HG02678 (cell line): ENCODE measurements around the gene ARHGAP35.
"Not testable (repeated sequence)": the region's sequence is repeated elsewhere in the genome, so short reads cannot be mapped to it uniquely, and the experiment has no call there.

Source experiments
- ATAC-seq: cut with Tn5 transposase; IDR thresholded peaks from one replicate; pipeline ENCODE4 v1.9.1; 2021; ENCODE audit warnings: mild to moderate bottlenecking, moderate library complexity; ENCODE audit not compliant: unreplicated experiment

The ARHGAP35 gene

GRCh38 chr19:46868025-46868802 lies 7.4 kb downstream of the ARHGAP35 start:
- ATAC-seq = no peak

GRCh38 chr19:46871173-46871572 lies 10.4 kb downstream of the ARHGAP35 start:
- ATAC-seq = not testable (repeated sequence)

DNA sequence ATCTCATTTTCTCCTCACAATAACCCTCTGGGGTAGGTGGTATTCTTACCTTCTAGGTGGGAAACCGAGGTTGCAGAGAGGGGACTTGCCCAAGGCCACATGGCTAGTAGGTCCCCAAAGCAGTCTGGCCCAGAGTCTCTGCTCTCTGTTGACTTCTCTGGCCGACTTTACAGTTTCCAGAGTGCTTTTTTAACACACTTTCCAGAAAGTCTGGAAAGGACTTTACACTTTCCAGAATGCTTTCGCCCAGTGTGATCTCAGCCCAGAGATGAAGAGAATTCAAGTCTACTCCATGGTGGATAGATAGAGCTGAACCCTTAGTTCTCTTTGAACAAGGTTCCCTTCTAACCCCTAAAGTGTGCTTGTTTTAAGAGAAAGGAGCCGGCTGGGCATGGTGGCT lies 12.2 kb downstream of the ARHGAP35 start:
- ATAC-seq = no peak

- no peak for ATAC-seq
Observed at GRCh38 chr19:46875234-46875633, 14.4 kb downstream of the ARHGAP35 start.

DNA sequence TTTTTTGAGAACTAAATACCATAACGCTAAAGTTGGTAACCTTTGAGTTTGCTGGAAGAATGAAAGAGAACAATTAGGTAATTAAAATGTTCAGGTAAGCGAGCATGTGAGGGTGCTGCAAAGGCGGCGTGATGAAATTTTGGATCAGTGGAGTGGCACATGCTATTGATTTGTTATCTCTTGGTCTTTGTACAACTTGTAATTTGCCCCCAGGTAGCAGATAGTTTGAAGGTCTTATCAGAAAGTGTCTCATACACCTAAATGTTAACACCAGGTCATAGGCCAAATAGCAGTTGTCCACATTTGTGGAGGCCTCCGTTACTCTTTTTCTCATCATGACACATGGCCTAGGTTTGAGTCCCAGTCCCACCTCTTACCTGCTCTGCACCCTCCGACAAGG lies 14.9 kb downstream of the ARHGAP35 start:
- ATAC-seq = no peak

DNA sequence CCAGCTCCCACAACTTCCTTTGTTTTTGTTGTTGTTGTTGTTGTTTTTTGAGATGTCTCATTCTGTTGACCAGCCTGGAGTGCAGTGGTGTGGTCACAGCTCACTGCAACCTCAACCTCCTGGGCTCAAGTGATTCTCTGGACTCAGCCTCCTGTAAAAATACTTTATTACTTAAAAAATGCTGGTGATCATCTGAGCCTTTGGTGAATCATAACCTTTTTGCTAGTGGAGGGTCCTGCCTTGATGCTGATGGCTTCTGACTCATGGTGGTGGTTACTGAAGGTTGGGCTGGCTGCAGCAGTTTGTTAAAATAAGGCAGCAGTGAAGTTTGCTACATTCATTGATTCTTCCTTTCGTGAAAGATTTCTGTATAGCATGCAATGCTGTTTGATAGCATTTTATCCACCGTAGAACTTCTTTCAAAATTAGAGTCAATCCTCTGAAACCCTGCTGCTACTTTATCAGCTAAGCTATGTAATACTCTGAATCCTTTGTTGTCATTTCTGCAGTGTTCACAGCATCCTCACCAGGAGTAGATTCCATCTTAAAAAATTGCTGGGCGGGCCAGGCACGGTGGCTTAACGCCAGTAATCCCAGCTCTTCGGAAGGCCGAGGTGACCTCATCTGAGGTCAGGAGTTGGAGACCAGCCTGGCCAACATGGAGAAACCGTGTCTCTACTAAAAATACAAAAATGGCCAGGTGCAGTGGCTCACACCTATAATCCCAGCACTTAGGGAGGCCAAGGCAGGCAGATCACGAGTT lies 18.0 kb downstream of the ARHGAP35 start:
- ATAC-seq = no peak

GRCh38 chr19:46880431-46880830 lies 19.6 kb downstream of the ARHGAP35 start:
- ATAC-seq = no peak

DNA sequence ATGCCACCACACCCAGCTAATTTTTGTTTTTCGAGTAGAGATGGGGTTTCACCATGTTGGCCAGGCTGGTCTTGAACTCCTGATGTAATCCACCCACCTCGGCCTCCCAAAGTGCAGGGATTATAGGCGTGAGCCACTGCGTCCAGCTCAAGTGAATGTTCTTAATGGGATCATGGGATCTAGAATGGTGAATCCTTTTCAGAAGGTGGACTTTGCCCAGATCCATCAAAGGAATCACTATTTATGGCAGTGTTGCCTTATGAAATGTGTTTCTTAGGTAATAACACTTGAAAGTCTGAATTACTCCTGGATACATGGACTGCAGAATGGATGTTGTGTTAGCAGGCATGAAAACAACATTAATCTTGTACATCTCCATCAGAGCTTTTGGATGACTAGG lies 20.3 kb downstream of the ARHGAP35 start:
- ATAC-seq = no peak

DNA sequence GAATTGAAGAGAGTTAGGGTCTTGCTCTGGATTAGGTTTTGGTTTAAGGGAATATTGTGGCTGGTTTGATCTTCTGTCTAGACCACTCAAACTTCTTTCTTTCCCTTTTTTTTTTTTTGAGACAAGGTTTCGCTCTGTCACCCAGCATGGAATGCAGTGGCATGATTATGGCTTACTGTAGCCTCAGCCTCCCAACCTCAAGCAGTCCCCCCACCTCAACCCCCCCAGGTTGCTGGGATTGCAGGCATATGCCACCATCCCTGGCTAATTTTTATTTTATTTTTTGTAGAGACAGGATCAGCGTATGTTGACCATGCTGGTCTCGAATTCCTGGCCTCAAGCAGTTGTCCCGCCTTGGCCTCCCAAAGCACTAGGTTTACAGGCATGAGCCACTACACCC lies 21.2 kb downstream of the ARHGAP35 start:
- no peak for ATAC-seq

GRCh38 chr19:46882751-46883150 lies 22.0 kb downstream of the ARHGAP35 start:
- ATAC-seq = not testable (repeated sequence)

GRCh38 chr19:46885411-46885810 lies 24.6 kb downstream of the ARHGAP35 start:
- no peak for ATAC-seq

GRCh38 chr19:46886546-46887239 lies 25.9 kb downstream of the ARHGAP35 start:
- no peak for ATAC-seq

GRCh38 chr19:46887240-46887782 lies 26.5 kb downstream of the ARHGAP35 start:
- no peak for ATAC-seq

GRCh38 chr19:46890423-46891170 lies 29.8 kb downstream of the ARHGAP35 start:
- no peak for ATAC-seq

DNA sequence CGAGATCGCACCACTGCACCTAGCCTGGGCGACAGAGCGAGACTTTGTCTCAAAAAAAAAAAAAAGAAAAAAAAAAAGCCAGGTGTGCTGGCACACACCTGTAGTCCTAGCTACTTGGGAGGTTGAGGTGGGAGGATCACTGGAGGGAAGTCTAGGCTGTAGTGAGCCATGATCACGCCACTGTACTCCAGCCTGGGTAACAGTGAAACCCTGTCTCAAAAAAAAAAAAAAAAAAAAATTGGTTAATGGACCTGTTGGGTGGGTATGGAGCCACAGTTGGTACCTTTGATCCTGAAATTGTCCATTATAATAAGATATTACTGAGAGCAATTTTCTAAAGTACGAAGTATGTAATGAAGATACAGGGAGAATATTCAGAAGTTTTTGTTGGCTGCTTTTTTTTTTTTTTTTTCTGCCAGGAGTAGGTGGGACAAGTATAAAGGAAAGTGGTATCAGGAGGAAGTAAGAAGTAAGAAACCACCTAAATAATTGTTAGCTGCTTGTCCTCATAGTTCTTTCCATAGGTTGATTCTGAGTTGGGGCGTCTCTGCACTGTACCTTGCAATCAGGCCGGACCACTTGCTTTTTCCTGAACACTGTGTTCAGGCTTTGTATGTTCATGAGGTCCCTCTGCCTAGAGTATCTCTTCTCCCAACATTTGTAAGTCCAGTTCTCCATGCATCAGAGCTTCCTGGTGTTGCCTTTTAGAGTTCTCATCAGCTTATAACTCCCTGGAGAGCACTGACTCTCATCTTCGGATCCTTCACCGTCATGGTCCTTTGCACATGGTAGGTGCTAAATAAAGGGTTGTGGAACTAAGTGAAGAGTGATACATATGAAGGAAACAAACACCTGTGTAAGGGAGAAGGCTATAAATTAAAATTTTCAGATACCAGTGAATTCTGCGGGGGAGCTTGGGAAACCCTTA lies 31.7 kb downstream of the ARHGAP35 start:
- no peak for ATAC-seq

GRCh38 chr19:46896076-46896794 lies 35.4 kb downstream of the ARHGAP35 start:
- no peak for ATAC-seq

- ATAC-seq = no peak
Observed at GRCh38 chr19:46898731-46899130, 37.9 kb downstream of the ARHGAP35 start.

DNA sequence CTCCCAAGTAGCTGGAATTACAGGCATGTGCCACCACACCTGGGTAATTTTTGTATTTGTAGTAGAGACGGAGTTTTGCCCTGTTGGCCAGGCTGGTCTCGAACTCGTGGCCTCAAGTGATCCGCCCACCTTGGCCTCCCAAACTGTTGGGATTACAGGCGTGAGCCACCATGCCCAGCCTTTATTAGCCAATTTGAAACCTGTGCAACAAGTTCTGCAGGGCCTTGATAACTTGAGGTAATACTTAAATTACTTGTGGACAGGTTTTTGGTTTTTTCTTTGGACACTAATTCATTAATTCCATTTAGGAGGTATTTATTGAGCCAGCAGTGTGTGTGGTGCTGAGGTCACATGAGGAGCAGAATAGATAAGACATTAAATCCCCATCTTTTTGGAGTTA lies 39.5 kb downstream of the ARHGAP35 start:
- no peak for ATAC-seq
